Daoy (cell line): ENCODE data around the gene VTN. TPM values are rescaled to one million over a fixed set of nuclear protein-coding genes. Genes with fewer than 3 reads are reported as not detected.

ENCODE experiments used
- DNase-seq: peaks from one replicate; pipeline ENCODE4 v3.0.0-alpha.2; 2015; ENCODE audit warnings: low read depth
- total RNA-seq: library from RNA; depleted of rRNA; stranded (reverse); fragments of >200 nt; shearing (Covaris generic); gene quantifications from 2 replicates; pipeline ENCODE4 v1.2.3, GENCODE V29; 2014; rRNA removed

The VTN gene
- total RNA-seq, 1 experiment from 2014 or later = not detected

DNA sequence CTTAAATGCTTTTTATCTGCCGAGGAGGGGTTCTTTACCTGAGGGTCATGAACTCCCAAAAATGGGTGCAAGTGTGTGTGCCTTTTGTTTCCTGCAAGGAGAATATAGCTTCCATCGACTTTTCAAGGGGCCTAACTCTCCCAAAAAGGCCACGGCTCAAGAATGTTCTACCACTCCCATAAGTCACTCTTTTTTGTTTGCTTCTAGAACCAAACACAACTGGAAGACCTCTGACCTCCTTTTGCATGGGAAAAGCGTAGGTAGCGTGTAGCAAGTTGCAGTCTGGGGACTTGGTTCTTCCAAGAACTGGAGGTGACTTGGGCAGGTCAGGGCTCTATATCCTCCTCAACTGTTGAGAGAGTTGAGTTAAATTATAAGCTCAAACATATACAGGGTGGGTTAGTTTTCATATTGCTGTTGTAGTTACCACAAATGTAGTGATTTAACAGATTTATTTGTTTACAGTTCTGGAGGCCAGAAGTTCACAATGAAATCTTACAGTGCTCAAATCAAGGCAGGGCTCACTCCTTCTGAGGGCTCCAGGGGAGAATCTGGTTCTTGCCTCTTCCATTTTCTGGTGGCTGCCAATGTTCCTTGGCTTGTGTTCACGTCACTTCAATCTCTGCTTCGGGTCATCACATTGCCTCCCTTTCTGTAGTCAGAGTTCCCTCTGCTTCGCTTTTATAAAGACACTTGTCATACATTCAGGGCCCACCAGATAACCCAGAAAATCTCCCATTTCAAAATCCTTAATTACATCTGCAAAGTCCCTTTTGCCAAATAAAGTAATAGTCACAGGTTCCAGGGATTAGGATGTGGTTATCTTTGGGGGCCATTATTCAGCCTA, 49.7 kb downstream of the VTN start:
- DNase-seq = no peak

DNA sequence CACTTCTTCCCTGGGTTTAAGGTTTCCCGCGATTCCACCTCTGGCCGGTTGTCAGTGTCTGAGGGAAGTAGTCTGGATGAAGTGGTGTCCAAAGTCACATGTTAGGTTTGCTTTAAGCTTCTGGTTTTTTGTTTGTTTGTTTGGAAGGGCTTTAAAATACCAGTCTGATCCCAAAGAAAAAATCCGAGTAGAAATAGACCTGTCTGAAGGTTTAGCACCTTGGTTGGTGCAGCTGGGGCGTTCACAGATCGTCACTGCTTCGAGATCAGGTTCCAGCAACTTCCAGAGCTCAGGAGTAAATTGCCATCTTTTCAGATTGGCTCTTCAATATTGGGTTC, 50.5 kb downstream of the VTN start:
- no peak for DNase-seq

DNA sequence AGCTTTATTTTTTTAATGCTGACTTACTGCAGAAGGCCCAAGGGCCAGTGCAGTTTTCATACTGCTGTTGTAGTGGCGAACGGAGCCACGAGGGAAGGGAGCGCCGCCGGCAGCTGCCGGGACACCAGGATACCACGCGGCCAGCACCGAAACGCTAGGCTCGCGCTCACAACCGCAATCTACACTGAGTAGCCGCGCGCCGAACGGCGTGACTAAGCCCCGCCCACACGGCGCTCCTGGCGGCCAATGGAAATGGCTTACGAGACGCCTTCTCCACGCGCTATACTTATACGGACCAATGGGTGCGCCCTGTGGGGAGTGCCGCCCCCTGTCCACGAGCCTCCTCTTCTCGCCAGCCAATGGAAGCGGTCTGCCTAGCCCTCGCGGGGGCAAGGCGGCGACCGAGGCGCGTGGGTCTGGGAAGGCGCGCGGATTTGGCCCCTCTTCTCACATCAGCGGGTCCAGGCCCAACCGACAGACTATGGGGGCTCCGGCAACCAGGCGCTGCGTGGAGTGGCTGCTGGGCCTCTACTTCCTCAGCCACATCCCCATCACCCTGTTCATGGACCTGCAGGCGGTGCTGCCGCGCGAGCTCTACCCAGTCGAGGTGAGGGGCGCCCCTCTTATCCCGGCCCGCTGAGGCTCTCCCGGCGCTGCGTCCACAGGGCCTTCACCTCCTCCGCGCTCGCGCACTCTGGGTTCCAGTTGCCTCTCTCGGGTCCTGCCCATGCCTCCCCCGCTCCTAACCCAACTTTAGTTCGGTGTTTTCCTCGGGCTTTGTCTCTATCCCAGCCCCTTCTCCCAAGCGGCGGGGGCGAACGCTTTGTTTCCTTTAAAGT, 51.1 kb downstream of the VTN start, which contains the start of gene TMEM97:
TMEM97 (plus strand) TSS at position 442 of the 839 bp plus-strand sequence; CDS start at position 482, 40 bp downstream.
- DNase-seq = peak; percentile 99

DNA sequence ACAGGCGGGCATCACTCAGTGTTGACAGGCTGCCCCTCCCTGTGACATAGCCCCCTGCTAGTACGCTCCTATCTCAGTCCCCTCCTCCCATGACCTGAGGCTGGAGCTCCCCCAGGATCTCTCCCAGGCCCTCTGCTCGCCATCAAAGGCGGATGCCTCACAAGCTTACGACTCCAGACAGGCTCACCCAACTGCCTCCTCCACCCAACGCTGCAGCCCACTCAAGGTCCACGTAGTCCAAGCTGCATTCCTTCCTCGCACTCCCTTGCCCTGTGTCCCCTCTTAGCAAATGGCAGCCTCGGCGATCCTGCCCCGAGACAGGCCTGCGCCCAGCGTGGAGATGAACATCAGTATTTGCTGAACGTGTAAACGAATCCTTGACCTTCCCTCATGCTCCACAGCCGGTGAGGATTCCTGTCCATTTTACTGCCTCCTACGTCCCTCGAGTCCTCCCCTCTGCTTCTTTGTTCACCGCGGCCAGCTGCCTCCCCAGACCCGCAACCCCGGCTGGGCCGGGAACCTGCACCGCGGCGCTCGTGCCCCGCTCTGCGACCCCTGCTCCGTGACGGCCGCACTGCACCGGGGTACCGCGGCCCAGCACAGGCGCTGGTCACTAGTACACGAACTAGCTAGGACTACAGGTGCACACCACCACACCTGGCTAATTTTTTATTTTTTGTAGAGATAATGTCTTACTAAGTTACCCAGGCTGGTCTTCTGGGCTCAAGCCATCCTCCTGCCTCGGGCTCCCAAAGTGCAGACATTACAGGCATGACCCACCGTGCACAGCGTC, 51.9 kb downstream of the VTN start:
- peak; percentile 17 for DNase-seq

Other genes with a start within 250 kb of the VTN start
- gene TMEM97, start 51.1 kb downstream of the VTN start, total RNA-seq = 42.2 and 45.9 TPM in 2 replicates
- gene IFT20, start 34.8 kb downstream of the VTN start, total RNA-seq = 53.2 and 57.4 TPM in 2 replicates
- 31.2 and 49.4 TPM in 2 replicates for gene TNFAIP1, start 34.5 kb downstream of the VTN start, total RNA-seq
- 124 and 132 TPM in 2 replicates for gene POLDIP2, start 12.8 kb downstream of the VTN start, total RNA-seq
- gene SEBOX, start 5.1 kb downstream of the VTN start, total RNA-seq = not detected in 2 replicates
- 3.5 and 3.7 TPM in 2 replicates for gene SARM1, start 1.4 kb upstream of the VTN start, total RNA-seq
- 4.6 and 6.1 TPM in 2 replicates for gene SLC46A1, start 35.9 kb upstream of the VTN start, total RNA-seq
- not detected in 2 replicates for gene SLC13A2, start 103.3 kb upstream of the VTN start, total RNA-seq
- not detected in 2 replicates for gene FOXN1, start 136.0 kb upstream of the VTN start, total RNA-seq
- gene UNC119, start 182.3 kb upstream of the VTN start, total RNA-seq = 17.8 and 25.4 TPM in 2 replicates
- 44.9 and 49.1 TPM in 2 replicates for gene PIGS, start 201.2 kb upstream of the VTN start, total RNA-seq
- gene ALDOC, start 206.6 kb upstream of the VTN start, total RNA-seq = 1.3 and 2.4 TPM in 2 replicates
- gene SPAG5, start 228.7 kb upstream of the VTN start, total RNA-seq = 134 and 173 TPM in 2 replicates
- 9.1 and 11.4 TPM in 2 replicates for gene RSKR, start 243.9 kb upstream of the VTN start, total RNA-seq